Lower leg skin (tissue), 3 donors: ENCODE measurements around the gene BRD4.

Source experiments
- CTCF ChIP-seq, 3 donors: fragments of 450-650 bp; IDR thresholded peaks; one replicate each; pipeline ENCODE4 v1.5.1; 2016; ENCODE audit warnings: antibody characterized with exemption in 3 of 3, mild to moderate bottlenecking in 3 of 3, moderate library complexity in 2 of 3
- POLR2A ChIP-seq, 2 donors: fragments of 450-650 bp; IDR thresholded peaks; one replicate each; pipeline ENCODE4 v1.6.1; 2016 to 2017; ENCODE audit warnings: antibody characterized with exemption in 2 of 2, mild to moderate bottlenecking in 1 of 2, moderate library complexity in 1 of 2

DNA sequence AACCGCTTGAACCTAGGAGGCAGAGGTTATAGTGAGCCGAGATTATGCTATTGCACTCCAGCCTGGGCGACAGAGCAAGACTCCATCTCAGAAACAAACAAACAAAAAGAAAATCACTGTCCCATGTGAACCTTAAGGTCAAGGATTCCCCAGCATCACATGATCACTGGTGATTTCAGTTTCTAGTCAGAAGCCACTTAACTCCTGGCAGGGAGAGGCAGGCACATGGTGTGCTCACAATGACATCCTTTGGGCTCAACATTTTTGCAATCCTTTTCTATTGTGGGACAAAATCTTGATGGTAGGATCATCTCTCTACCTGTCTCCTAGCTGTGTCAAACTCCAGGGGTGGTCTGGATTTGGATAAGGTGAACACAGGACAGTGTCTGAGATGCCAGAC, 35.1 kb upstream of the BRD4 start:
- no peak for TF ChIP-seq CTCF (IDR thresholded peaks at IDR 0.05)
- no peak for TF ChIP-seq POLR2A (IDR thresholded peaks at IDR 0.05)
